Activated B cell treated with CpG ODN at 0.5 μM for 24 hours (primary cell): ENCODE data around the gene PRKN. TPM values are rescaled to one million over a fixed set of nuclear protein-coding genes. Genes with fewer than 3 reads are reported as not detected.

Experiments
- ATAC-seq: fragments of 200-7000 bp; cut with Tn5 transposase; one replicate; pipeline ENCODE4 v1.10.0; 2021; ENCODE audit warnings: low read depth, mild to moderate bottlenecking, moderate library complexity
- CTCF ChIA-PET: fragments of 350-600 bp; sonication (Branson Sonifier 250); formaldehyde crosslinking; loops from one replicate; lab custom pipeline; 2021; ENCODE audit warnings: antibody characterized with exemption; lab: Charles Lee
- POLR2A ChIA-PET: fragments of 350-600 bp; sonication (Branson Sonifier 250); formaldehyde crosslinking; loops from one replicate; lab custom pipeline; 2021; ENCODE audit warnings: antibody characterized with exemption; lab: Charles Lee
- DNase-seq: peaks from one replicate; pipeline ENCODE4 v3.0.0; 2022
- H3K27ac Mint-ChIP-seq: one replicate; pipeline ENCODE4 v1.8.0; 2020; ENCODE audit warnings: mixed read lengths
- H3K27me3 Mint-ChIP-seq: one replicate; pipeline ENCODE4 v1.8.0; 2021; ENCODE audit warnings: mixed read lengths
- H3K36me3 Mint-ChIP-seq: one replicate; pipeline ENCODE4 v1.8.0; 2021; ENCODE audit warnings: low read depth, mixed read lengths
- H3K4me1 Mint-ChIP-seq: one replicate; pipeline ENCODE4 v1.8.0; 2021; ENCODE audit warnings: mixed read lengths
- H3K4me3 Mint-ChIP-seq: one replicate; pipeline ENCODE4 v1.8.0; 2020; ENCODE audit warnings: mild to moderate bottlenecking, mixed read lengths
- H3K9me3 Mint-ChIP-seq: one replicate; pipeline ENCODE4 v1.8.0; 2020; ENCODE audit warnings: mixed read lengths
- intact Hi-C: fragments of 100-400 bp; cut with micrococcal nuclease; formaldehyde crosslinking; loops from one replicate; pipeline ENCODE4 v1.15.1; 2024
- total RNA-seq: library from RNA; stranded (reverse); gene quantifications from 2 replicates; pipeline ENCODE4 v1.2.3, GENCODE V29; 2022
- TF ChIP-seq, protein P1 (sequence below): fragments of 200-600 bp; IDR thresholded peaks from one replicate; pipeline ENCODE4 v1.8.0; 2022; ENCODE audit warnings: antibody characterized with exemption, mild to moderate bottlenecking

PRKN gene
- total RNA-seq, 1 donor from 2014 or later, result 2.3 TPM

DNA sequence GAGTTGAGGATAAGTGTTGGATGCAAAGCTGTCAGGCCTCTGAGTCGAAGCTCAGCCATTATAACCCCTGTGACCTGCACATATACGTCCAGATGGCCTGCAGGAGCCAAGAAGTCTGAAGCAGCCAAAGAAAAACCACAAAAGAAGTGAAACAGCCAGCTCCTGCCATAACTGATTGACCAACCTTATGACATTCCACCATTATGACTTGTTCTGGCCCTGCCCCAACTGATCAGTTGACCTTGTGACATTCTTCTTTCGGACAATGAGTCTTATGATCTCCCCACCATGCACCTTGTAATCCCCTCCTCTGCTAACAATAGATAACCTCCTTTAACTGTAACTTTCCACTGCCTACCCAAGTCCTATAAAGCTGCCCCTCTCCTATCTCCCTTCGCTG lies 1320.0 kb downstream of the PRKN start:
- POLR2A ChIA-PET, result no interaction called here
- no peak for ATAC-seq
- CTCF ChIA-PET, result no interaction called here
- Mint-ChIP-seq H3K36me3 (no peaks in the 10 kb centered on the region), H3K9me3 (no peaks in the 10 kb centered on the region), H3K4me3 (no peak overlapping the region), H3K27ac (no peak overlapping the region), H3K4me1 (no peaks in the 10 kb centered on the region), H3K27me3 (no peaks in the 10 kb centered on the region)
- no peak for DNase-seq
- TF ChIP-seq, protein P1, sequence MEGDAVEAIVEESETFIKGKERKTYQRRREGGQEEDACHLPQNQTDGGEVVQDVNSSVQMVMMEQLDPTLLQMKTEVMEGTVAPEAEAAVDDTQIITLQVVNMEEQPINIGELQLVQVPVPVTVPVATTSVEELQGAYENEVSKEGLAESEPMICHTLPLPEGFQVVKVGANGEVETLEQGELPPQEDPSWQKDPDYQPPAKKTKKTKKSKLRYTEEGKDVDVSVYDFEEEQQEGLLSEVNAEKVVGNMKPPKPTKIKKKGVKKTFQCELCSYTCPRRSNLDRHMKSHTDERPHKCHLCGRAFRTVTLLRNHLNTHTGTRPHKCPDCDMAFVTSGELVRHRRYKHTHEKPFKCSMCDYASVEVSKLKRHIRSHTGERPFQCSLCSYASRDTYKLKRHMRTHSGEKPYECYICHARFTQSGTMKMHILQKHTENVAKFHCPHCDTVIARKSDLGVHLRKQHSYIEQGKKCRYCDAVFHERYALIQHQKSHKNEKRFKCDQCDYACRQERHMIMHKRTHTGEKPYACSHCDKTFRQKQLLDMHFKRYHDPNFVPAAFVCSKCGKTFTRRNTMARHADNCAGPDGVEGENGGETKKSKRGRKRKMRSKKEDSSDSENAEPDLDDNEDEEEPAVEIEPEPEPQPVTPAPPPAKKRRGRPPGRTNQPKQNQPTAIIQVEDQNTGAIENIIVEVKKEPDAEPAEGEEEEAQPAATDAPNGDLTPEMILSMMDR, result no peak
- intact Hi-C loops, result no loop called here

DNA sequence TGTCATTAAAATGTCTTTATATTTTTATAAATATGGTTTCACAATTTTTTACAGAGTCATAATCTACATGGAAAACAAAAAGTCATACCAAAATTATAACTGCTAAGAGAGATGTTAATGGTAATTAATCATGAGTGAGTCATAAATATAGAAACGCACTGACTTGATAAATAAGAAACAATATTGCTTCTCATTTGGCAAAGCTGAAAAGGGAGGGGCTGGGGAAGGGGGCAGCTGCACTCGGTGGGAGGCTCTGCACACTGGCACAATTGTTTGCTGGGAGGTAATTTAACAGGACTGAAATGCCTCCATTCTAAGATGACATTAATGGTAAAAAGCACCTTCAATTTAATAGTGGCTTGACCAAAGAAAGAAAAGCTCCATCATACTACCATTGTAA lies 1320.5 kb downstream of the PRKN start:
- POLR2A ChIA-PET, result no interaction called here
- H3K27ac Mint-ChIP-seq, result no peak overlapping the region

DNA sequence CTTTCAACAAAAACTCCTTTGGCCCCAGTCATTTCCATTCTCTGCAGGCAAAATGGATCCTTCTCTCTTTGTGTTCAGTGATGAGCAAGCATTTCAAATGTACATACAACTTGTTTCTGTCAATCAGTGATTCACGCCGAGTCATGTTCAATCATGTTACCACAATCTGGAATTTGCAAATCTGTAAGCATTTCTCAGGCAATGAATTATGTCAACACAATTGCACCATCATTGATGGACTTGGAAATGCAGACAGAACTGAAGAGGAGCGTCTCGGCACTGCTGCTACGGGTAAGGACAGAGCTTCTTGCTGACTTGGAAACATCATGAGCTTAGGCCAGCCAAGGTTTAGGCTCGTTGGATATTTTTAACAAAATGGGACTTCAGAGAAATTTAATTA lies 1320.9 kb downstream of the PRKN start:
- ChIA-PET POLR2A (no interaction called here), CTCF (no interaction called here)
- Mint-ChIP-seq H3K36me3 (no peaks in the 10 kb centered on the region), H3K4me1 (no peaks in the 10 kb centered on the region), H3K27me3 (no peaks in the 10 kb centered on the region), H3K9me3 (no peaks in the 10 kb centered on the region), H3K4me3 (no peak overlapping the region), H3K27ac (no peak overlapping the region)
- no peak for DNase-seq
- intact Hi-C loops, result no loop called here
- TF ChIP-seq, protein P1, result no peak
- no peak for ATAC-seq

More for the DNA sequence above, 1320.5 kb downstream of the PRKN start:
- intact Hi-C loops, result no loop called here
- Mint-ChIP-seq H3K4me1 (no peaks in the 10 kb centered on the region), H3K9me3 (no peaks in the 10 kb centered on the region), H3K27me3 (no peaks in the 10 kb centered on the region), H3K36me3 (no peaks in the 10 kb centered on the region), H3K4me3 (no peak overlapping the region)
- DNase-seq (no peak), ATAC-seq (no peak)
- TF ChIP-seq, protein P1, result no peak
- CTCF ChIA-PET, result no interaction called here

DNA sequence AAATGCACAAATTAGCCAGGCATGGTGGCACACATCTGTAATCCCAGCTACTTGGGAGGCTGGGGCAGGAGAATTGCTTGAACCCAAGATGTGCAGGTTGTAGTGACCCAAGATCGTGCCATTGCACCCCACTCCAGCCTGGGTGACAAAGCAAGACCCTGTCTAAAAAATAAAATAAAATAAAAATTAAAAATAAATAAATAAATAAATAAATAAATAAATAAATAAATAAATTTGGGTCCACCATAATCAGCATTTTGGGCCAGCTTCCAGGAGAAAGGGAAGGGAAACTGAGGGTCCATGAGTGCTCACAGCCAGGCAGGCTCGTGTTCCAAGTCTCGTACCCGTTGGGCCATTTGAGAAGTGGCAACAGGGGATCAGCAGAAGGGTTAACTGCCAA lies 1322.1 kb downstream of the PRKN start:
- DNase-seq (no peak), ATAC-seq (no peak)
- Mint-ChIP-seq H3K27me3 (no peaks in the 10 kb centered on the region), H3K4me3 (no peak overlapping the region), H3K36me3 (no peaks in the 10 kb centered on the region), H3K9me3 (no peaks in the 10 kb centered on the region), H3K4me1 (no peaks in the 10 kb centered on the region), H3K27ac (no peak overlapping the region)
- intact Hi-C loops, result no loop called here
- ChIA-PET CTCF (no interaction called here), POLR2A (no interaction called here)
- TF ChIP-seq, protein P1, result no peak

DNA sequence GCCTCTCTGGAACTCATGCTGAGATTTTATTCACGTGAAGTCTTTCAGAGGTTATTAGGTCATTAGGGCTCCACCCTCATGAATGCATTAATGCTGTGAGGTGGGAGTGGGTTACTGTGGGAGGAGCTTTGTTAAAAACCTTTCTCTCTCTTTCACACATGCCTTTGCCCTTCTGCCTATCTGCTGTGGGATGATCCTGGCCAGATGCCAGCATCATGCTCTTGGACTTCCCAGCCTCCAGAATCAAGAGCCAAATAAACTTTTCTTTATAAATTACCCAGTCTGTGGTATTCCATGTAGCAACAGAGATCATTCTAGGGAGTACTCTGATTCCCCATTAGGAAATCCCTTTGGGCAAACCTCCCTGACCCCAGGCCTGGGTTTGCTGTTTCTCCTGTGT lies 1323.8 kb downstream of the PRKN start:
- H3K9me3 Mint-ChIP-seq, result no peaks in the 10 kb centered on the region
- ATAC-seq, result no peak
- TF ChIP-seq, protein P1, result no peak

More for the DNA sequence above, 1323.8 kb downstream of the PRKN start:
- POLR2A ChIA-PET, result no interaction called here
- intact Hi-C loops, result no loop called here
- no peak overlapping the region for H3K27ac Mint-ChIP-seq
- no peaks in the 10 kb centered on the region for H3K4me1 Mint-ChIP-seq
- CTCF ChIA-PET, result no interaction called here
- no peak for DNase-seq
- no peaks in the 10 kb centered on the region for H3K36me3 Mint-ChIP-seq
- no peak overlapping the region for H3K4me3 Mint-ChIP-seq
- H3K27me3 Mint-ChIP-seq, result no peaks in the 10 kb centered on the region
